HT1080 (cell line): Measurements from ENCODE around the gene FBN3. TPM values are rescaled to one million over a fixed set of nuclear protein-coding genes. Genes with fewer than 3 reads are reported as not detected.
"Not testable (repeated sequence)": the region's sequence is repeated elsewhere in the genome, so short reads cannot be mapped to it uniquely, and the experiment has no call there.

ENCODE experiments used
- DNase-seq: peaks from one replicate; pipeline ENCODE4 v3.0.0-alpha.2; 2015; ENCODE audit warnings: low read depth
- total RNA-seq: library from RNA; depleted of rRNA; stranded (reverse); fragments of >200 nt; shearing (Covaris generic); gene quantifications from 2 replicates; pipeline ENCODE4 v1.2.3, GENCODE V29; 2014

The FBN3 gene
- total RNA-seq, 1 experiment from 2014 or later: not detected

DNA sequence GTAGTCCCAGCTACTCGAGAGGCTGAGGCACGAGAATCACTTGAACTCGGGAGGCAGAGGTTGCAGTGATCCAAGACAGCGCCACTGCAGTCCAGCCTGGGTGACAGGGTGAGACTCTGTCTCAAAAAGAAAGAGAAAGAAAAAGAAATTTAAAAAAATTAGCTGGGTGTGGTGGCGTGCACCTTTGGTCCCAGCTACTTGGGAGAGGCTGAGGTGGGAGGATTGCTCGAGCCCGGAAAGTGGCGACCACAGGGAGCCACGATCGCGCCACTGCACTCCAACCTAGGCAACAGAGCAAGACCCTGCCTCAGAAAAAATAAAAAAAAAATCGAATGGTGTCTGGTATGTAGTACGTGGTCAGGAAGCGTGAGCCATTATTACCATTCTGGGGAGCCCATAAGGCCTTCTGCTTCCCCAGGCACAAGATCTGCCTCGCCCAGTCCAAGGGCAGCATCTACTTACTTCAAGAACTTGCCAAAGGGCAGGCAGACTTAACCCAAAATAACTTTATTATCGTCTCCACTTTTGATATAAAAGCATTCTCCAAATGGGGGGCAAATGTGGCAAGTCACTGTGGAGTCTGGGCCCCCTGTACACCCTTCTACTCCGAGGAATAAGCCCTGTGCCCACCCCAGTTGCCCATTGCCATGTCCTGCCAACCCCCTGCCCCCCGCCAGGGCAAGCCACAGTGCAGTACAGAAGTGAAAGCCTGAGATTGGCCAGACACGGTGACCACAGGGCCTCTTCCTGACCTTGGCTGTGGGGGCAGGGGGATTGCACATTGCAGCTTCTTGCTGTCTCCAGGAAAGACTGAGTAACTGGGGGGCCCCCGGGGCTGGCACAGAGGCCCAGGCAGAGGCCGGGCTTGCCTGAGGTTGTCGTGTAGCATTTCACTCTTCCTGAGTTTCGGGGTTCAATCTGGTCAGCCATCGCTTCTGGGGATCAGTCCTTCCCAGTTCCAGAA is 84.2 kb downstream of the FBN3 start:
- DNase-seq: no peak

DNA sequence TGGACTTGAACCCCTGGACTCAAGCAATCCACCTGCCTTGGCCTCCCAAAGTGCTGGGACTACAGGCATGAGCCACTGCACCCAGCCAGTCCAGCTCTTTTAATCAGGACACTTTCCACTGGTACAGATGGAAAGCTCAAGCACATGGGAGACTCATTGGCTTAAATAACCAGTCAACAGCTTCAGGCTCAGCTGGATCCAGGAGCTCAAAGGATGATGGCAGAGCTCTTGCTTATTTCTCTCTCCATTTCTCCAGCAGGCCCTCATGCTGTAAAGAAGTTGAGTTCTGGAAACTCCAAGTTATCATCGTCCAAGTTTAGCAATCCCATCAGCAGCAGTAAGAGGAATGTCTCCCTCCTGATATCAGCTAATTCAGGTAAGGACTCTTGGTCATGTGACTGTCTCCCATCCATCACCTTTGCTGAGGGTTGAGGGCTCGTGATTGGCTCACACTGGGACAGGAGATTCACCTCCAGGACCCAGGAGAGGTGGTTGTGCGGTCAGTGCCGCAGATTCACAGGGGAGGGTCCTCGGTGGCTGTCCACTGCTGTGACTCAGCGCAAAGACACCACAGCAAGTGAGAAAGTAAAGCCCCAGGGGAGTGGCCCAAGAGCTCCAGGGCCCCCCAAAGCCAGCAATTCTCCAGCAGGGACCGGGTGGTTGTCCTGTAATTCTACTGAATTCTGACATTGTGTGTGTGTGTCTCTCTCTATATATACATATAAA is 91.7 kb downstream of the FBN3 start:
- no peak for DNase-seq

DNA sequence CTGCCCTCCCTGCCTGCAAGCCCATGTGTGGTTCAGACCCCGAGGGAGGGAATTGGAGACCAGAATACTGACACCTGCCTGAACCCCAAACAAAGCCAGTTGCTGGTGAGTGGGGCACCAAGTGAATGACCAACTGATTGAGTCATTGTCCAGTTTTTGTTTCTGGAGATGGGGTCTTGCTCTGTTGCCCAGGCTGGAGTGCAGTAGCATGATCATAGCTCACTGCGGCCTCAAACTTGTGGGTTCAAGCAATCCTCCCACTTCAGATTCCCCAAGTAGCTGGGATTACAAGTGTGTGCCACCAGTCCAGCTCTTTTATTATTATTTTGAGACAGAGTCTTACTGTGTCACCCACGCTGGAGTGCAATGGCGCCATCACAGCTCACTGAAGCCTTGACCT is 92.9 kb downstream of the FBN3 start:
- no peak for DNase-seq

DNA sequence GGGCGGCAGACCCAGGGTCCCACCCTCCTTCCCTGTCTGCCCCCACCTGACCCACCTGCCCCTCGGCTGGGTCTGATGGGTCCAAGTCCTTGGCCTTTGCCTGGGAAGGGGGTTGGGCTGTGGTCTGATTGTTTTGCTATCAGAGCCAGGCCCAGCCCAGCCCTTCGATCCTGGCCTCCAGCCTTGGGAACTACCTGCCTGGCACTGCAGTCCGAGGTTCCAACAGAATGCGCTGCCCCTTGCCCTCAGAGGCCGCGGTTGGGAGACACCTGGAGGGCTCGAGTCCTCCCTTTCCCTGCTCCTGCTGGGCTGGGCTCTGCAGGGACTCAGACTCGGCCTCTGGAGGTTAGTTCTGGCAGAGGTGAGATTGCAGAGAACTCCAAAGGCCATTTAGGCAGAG is 95.2 kb downstream of the FBN3 start:
- DNase-seq: no peak

DNA sequence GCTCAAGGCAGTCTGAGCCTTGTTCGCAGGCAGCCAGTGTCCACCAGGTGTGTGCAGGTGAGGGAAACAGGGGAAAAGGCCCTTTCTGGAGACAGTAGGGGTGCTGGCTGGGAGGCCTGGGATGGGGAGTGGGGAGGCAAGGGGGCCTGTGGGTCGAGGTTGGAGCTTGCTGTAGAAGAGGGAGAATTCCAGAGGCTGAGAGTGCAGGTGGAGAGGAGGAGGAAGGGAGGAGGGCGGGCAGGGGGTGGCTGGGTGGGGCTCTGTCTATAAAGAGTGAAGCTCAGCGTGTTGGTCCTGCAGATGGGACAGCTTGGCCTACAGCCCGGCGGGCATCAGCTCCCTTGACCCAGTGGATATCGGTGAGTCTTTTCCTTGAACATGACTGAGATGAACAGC is 96.9 kb downstream of the FBN3 start, which contains the start of gene CCL25:
Gene CCL25 (plus strand): TSS at position 297 of the 396 bp plus-strand sequence. CDS start 290 bp downstream, outside the sequence.
- no peak for DNase-seq

DNA sequence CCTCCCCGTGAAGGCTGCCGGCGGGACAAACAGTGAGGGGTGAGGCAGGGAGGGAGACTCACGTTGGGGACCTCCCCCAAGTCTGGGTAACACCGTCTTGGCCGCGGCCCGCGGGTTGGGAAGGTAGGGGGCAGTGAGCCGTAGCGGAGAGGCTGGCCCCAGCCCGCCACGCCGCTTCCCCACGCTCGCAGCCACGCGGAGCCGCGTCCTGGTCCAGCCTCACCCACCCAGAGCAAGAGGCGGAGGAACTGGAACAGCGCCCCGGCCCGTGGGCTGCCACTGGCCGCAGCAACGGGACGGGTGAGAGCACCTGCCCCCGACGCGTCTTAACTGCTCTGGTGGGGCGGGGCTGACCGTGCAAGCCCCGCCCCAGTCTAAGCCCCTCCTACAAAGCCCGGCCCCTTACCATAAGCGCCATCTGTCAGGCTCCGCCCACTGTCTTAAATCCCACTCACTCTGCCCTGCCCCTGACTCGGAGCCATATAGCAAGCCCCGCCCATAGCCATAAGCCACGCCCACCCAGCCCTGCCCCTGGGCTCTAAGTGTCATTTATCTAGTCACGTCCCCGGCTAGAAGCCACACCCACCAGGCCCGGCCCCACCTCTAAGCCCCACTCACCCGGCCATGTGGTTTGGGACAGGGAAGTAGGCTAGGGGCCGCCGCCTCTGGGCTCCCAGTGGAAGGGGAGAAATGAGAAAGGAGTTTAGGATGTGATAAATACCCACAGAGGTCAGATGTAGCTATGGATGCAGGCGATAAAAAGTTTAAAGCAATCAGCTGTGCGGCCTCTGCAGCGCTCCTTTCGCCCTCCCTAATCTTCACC is 98.9 kb downstream of the FBN3 start:
- peak; percentile 10 for DNase-seq

DNA sequence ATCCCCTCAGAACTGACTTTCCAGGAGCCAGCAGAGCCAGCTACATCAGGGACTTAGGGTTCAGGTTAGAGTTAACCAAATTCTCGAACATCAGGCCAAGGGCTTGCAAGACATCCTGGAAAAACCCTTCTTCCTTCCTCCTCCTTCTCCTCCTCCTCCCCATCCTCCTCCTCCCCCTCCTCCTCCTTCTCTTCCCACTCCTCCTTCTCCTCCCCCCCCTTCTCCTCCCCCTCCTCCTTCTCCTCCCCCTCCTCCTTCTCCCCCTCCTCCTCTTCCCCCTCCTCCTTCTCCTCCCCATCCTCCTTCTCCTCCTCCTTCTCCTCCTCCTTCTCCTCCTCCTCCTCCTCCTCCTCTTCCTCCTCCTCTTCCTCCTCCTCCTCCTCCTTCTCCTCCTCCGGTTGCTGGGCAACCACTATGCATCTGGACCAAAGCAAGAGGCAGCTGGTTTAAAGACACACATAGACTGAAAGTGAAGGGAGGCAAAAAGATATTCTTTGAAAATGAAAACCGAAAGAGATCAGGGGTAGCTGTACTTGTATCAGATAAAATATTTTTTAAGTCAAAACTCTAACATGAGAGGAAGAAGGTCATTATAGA is 102.7 kb downstream of the FBN3 start:
- no peak for DNase-seq

DNA sequence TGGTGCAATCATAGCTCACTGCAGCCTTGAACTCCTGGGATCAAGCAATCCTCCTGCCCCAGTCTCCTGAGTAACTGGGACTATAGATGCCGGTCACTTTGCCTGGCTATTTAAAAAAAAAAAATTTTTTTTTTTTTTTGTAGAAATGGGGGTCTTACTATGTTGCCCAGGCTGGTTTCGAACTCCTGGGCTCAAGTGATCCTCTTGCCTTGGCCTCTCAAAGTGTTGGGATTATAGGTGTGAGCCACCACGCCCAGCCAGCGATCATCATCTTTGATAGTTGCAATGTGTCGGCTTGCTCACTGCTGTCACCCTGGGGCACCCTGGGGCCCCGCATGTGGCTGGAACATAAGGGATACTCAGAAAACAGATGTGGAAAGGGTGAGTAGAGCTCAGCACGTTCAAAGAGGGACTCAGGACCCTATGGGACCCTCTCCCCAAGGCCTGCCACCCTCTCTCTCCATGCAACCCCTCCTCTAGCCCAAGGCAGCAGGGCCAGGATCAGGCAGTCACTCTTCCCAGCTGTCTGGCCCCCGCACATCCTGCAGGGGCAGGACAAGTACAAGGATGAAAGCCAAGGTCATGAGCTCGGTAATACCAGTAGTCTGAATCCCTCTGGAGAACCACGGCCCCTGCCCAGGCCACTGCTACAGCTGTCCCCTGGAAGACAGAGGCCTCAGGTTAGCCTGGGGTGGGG is 103.4 kb downstream of the FBN3 start:
- no peak for DNase-seq

DNA sequence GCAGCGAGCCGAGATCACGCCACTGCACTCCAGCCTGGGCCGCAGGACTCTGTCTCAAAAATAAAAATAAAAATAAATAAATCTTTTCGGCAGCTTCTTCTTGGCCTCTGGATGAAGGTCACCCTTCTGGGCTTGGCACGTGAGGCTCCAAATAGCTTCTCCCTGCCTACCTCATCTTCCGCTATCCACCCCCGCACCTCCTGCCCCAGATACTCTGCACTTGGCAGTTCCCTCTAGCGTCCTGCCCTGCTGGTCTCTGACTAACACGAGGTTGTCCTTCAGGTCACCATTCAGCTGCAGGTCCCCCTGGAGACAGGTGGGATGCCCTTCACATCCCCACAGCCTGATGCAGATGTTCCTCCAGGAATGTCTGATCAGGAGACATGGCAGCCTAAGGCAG is 105.4 kb downstream of the FBN3 start:
- no peak for DNase-seq

DNA sequence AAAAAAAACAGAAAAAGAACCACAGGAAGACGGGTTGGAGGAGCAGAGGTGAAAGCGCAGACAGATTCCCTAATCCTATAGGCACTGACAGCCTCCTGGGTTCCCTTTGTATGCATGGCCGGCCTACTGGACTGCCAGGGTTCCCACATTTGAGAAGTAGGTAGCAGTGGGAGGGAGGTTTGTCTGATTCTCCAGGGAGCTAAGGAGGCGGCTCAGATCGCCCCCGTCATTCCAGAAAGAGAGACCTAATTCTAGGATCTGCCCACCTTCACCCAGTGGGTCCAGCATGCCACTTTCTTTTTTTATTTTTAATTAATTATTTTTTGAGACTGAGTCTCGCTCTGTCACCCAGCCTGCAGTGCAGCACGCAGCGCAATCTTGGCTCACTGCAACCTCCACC is 106.5 kb downstream of the FBN3 start:
- no peak for DNase-seq

DNA sequence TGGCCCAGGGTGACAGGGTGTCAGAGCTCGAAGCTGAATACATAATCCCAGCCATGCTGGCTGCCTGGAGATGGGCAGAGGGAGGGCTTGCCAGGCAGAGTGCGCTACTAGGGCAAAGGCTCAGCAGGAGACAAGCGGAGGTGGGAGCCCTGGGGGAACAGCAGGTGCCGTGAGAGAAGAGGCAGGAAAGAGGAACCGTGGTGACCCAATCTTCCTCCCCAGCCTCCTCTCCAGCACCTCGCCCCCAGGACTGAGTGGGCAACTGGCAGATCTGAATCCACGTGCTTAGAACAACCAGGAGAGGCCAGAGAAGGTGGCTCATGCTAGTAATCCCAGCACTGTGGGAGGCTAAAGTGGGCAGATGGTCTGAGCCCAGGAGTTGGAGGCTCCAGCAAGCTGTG is 107.9 kb downstream of the FBN3 start:
- DNase-seq: no peak

DNA sequence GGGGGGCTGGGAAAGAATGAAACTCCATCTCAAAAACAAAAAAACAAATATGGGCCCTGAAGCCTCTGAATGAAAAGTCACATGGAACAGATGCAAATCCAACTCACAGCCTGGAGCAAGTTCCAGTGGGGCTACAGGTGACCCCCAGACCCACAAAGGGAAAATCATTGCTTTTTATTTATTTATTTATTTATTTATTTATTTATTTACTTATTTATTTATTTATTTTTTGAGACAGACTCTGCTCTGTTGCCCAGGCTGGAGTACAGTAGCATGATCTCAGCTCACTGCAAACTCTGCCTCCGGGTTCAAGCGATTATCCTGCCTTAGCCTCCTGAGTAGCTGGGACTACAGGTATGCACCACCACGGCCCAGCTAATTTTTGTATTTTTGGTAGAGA is 110.2 kb downstream of the FBN3 start:
- DNase-seq: no peak

DNA sequence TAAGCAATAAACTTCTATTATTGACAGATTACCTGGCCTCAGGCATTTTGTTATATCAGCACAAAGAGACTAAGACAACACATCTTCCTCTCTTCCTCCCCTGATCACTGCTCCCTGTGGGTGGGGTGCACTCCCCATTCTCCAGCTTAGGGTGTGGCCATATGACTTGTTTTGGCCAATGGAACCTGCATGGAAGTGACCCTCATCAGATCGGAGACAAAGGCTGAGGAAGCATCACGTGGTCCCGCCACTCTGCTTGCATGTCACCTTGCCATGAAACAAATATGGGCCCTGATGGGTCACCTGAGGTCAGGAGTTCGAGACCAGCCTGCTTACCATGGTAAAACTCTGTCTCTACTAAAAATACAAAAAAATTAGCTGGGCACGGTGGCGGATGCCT is 110.6 kb downstream of the FBN3 start:
- no peak for DNase-seq

DNA sequence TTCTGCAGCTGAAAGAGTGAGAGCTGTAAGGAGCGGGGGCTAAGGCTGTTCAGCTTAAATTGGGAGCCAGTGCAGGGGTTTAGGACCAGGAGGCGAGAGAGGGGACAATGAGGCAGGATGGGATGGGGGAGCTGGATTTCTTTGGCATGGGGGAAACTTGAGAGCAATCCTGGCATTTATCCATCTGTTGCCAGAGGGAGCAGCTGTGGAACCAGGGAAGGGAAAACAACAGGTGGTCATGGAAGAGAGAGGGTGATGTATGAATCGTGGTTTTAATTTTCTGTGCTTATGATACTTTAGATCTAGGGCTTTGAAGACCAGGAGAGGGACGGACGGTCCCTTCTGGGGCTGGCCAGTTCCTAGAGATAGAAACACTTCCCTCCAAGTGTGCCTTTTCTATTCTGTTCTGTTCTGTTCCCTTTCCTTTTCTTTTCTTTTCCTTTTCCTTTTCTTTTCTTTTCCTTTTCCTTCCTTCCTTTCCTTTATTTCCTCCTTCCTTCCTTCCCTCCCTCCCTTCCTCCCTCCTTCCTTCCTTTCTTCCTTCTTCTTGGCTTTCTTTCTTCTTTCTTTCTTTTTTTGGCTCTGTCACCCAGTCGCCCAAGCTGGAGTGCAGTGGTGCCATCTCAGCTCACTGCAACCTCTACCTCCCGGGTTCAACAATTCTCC is 112.8 kb downstream of the FBN3 start:
- DNase-seq: no peak

DNA sequence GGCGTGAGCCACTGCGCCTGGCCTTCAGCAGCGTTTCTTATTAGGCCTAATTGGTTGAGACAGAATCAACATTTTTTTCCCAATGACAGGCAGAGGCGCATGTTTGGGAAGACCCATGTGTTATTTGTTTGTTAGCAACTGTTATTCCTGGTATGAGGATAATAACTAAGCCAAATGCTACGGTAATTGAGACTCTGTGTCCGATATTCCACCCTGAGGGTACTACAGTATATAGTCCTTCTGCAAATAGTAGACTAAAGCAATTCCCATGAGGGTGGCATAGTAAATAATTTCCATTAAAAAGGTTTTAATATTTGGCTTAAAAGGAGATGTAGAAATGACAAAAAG is 115.2 kb downstream of the FBN3 start:
- no peak for DNase-seq

DNA sequence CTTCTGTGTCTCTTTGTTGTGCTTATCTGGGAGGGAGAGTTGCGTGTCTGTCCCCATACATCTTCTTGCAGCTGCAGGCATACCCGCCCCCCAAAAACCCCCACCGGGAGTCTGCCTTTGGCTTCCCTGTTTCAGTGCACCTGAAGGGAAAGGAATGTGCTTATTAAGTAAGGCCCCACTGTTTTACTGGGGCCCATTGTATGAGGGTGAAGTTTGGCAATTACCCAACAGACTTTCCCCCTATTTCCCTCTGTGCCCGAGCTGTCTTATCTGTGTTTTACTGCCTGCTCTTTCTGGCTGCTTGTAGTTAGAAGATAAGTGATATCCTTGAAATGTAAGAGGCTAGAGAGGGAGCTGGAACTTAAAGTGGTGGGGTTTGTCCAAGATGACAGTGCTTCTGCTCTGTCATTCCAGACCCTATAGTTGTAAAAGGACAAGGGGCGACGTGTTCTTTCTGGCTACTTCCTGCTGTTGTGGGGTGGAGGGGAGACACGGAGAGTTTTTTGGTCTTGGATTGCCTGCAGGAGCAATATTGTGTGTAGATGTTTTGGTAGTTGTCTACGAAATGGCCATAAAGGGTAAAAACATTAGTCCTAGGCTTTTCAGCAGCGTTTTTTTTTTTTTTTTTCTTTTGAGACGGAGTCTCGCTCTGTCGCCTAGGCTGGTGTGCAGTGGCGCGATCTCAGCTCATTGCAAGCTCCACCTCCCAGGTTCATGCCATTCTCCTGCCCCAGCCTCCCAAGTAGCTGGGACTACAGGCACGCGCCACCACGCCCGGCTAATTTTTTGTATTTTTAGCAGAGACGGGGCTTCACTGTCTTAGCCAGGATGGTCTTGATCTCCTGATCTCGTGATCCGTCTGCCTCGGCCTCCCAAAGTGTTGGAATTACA is 115.9 kb downstream of the FBN3 start:
- DNase-seq: not testable (repeated sequence)

DNA sequence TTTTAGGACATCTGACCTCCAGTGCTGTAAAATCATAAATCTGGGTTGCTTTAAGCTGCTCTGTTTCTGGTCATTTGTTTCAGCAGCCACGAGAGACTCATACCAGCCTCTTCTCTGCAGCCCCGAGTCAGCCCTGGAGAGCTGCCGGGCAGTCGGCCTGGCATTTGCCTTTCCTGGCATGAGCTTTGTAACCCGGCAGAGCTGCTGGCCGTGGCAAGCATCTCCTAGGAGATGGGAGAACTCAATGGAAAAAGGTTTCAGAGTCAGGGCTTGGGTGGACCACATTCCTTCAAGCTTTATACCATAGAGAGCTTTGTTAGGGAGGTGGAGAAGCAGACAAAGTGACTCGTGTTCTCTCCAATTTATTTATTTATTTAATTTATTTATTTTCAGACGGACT is 118.4 kb downstream of the FBN3 start:
- DNase-seq: no peak

DNA sequence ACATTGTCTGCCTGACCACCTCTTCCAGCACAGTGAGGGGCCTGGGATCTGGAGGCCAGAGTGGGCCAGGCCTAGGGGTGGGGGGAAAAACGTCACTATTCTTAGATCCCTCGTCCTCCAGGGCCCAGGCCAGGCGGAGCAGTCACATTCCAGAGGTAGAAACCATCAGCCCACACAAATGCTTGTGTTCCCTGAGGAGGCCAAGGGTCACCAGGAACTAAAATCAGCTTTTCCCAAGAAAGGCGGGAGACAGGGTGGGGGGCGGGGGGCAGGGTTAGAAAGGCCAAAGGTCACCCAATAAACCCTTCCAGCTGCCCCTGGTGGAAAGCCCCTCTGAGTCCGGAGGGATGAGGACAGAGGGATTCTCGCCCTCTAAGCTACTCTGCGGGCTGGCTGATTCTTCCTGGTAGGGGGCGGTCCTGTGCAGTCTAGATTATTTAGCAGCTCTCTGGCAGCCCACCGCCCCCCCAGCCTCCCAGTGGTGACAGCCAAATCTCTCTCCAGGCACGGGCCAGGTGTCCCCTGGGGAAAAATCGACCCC is 120.4 kb downstream of the FBN3 start:
- no peak for DNase-seq

DNA sequence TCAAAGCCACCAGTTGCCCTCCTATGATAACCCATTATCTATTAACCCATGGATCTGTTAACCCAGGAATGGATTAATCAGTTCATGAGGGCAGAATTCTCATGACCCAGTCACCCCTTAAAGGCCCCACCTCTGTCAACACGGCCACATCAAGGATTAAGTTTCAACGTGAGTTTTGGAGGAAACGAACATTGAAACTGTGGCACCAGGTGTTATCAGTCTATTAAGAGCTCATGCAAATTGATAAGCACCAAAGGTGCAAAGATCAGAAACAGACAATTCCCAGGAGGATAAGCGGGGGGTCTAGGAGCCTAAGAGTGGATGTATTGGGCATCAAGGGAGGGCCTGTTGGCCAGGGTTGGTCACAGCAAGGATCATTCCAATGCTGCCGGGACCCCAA is 124.1 kb downstream of the FBN3 start:
- no peak for DNase-seq
